Fibroblast of peridontal ligament (primary cell): ENCODE results near the gene EFCC1.

ENCODE experiments used
- DNase-seq: peaks from one replicate; pipeline ENCODE4 v3.0.0-alpha.2; 2010; ENCODE audit errors: extremely low read depth

The EFCC1 gene

DNA sequence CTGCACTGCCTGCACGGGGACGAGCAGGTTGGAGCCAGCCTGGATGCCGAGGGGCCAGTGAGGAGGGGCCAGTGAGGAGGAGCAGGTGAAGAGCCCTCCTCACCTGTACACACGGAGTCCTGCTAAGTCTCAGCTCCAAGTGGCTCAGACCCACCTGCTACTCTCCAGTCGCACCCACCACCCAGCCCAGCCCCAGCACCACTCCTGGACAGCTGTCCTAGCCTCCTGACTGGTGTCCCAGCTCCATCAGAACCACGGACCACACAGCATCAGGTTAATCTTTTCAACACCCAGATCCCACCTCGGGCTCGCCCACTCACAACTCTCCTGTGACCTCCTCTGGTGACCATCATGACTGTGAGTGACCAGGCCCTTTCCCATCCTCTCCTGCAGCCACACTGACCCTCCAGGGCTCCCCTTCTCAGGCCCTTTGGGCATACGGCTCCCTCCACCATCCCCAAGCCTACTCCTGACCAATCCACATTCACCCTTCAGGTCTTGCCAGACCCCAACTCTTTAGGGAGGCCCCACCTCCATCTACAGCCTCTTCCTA, 13.8 kb downstream of the EFCC1 start:
- no peak for DNase-seq

DNA sequence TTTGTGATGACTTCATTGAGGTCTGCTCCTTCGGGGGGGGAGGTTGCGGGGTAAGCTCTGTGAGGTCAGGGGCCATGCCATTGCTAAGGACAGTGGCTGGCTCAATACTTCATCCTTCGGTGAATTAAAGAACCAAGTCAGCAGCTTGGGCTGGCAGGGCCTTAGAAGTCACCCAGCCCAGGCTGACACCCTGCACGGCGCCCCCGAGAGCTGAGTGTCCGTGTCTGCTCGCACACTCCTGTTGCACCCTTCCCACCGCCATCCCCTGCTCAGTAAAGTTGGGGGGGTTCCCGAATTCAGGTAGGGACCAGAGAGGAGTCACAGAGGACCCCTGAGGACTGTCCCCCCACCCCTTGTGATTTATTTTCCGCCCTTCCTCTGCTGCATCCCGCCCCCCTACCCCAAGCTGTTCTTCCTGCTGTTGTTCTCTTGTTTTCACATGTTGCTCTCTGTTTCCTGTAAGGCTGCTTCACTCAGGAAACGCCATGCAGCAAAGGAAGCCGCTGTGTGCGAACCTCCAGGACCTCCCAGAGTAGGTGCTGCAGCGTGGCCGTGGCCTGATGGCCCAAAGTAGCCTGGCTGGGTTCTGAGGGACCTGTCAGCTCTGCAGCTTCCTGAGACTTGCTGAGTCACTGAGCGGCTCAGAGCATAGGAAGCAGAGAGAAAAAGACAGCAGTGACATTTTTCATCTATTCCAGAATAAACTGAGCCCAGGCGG, 14.4 kb downstream of the EFCC1 start:
- no peak for DNase-seq

DNA sequence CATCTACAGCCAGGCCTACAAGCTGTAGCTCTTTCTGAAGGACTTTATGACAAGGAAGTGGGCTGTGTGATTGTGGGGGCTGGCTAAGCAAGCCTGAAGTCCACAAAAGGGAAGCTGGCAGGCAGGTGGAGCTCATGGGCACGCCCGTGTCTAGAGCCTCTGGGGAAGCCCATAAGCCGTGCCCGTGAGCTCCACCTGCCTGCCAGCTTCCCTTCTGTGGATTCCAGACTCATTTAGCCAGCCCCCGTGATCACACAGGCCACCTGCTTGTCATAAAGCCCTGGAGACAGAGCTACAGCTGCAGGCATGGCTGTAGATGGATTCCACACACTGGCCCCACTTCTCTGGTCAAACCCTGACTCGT, 15.2 kb downstream of the EFCC1 start:
- no peak for DNase-seq

DNA sequence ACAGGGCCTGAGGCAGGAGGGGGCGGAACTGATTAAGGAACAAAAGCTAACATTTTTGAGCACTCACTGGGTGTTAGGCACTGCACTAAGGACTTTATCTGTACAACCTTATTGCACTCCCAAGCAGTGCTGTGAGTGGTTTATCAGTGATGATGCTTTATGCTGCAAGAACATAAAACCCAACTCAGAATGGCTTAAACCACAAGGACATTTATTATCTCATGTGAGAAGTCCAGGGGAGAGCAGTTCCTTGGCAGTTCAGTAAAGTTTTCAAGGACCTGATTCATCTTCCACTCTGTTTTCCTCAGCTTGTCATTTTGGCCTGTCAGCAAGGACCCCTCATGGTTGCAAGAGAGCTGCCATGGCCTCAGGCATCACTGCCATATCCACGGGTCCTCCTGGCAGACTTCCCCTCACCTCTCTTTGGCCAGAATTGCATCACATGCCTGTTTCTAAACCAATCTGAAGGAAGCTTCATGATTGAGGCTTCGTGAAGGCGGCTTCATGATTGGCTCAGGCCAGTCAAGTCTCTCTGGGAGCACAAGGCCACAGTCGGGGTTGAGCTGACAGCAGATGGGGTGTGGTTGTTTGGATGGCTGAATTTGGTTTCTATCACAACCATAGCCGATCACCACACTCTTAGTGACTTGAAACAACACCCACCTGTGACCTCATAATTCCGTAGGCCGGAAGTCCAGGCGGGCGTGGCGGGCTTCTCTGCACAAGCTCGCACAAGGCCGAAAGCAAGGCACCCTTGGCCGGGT, 15.8 kb downstream of the EFCC1 start:
- DNase-seq: no peak

DNA sequence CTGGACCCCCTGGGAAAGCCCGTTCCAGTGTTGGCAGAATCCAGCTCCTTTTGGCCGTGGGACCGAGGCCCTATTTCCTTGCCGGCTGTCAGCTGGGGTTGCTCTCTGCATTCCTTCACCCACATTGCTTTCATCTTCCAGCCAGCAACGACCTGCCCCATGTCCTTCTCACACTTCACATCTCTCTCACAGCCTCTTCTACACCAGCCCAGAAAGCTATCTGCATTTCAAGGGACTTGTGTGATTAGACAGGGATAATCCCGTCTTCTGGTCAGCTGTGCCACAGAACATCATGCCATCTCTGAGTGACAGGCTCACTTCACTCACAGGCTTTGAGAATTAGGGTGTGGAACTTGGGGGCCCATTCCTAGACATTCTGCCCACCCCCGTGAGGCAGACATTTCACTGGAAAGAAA, 16.4 kb downstream of the EFCC1 start:
- no peak for DNase-seq

DNA sequence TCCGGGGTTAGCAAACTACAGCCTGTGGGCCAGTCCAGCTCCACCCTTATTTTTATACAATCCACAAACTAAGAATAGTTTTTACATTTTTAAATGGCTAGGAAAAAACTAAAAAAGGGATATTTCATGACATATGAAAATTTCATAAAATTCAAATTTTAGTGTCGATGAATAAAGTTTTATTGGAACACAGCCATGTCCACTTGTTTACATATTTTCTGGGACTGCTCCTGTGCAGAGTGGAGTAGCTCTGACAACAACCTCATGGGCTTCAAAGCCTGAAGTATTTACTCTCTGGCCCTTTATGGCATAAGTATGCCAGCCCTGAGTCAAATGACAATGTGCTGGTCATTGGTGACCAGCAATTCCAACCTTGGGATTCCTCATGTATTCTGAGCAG, 17.2 kb downstream of the EFCC1 start:
- no peak for DNase-seq

DNA sequence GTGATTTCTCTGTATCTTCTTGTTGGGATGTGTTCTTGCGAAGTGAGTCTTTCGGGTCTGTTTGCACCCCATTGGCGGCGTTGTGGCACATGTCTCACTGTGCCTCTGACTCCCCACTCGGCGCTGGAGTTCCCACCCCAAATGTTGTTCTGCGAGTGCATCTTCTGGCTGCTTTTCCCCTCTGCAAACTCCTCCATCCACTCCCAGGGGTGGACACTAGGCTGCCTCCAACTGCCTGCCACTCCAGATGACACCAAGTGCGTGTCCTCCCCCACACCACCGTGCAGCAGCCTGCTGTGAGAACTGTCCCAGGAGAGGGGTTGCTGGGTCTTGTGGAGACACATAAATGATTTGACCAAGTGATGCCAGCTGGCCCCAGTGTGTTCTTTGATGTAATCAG, 17.6 kb downstream of the EFCC1 start:
- no peak for DNase-seq

DNA sequence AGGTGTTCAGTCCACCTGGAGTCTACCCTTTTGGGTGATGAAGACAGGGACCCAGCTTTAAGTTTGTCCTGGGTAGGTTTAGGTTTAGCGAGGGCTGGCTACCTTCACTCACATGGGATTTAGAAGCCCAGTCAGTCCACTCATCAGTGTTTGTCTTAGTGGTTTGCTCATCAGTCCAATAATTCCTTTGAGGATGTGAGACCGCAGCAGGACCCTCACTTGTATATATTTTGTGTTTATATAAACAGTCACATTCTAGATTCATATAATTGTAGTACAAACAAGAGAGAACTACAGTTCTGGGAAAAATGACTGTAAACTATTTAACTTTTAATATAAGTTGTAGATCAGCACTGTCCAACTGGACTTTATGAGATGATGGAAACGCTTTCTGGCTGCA, 18.2 kb downstream of the EFCC1 start:
- no peak for DNase-seq

DNA sequence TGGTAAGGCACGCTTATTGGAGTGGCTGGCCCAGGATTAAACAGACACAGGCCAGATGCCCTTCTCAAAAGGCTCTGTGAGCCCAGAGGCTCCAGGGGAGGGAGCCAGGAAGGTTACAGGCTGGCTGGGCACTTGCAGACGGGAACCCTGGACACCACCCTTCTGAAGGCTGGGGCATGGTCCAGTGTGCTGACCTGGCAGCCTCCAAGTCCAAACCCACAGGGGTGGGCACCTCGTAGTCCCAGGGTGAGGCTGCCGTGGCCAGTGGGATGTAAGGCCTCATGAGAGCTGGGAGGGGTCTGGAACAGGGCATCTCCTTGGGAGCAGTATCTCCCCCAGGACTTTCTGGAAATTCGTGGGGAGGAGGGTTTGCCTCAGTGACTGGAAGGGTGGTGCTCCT, 19.6 kb downstream of the EFCC1 start:
- DNase-seq: no peak

DNA sequence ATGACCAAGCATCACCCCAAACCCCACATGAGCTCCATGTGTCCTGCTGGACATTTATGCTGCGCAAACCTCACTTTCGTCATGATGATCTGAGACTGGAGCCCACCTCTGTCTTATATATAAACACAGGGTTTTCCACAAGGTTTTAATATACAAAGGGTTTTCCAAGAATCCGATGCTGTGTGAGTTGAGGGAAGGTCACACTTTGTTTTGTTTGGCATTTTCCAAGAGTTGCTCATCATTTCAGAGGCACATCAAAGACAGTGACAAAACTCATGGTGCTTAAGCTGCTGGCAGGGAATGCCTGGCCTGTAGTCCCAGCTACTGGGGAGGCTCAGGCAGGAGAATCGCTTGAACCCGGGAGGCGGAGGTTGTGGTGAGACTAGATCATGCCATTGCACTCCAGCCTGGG, 20.0 kb downstream of the EFCC1 start:
- DNase-seq: peak; percentile 10

DNA sequence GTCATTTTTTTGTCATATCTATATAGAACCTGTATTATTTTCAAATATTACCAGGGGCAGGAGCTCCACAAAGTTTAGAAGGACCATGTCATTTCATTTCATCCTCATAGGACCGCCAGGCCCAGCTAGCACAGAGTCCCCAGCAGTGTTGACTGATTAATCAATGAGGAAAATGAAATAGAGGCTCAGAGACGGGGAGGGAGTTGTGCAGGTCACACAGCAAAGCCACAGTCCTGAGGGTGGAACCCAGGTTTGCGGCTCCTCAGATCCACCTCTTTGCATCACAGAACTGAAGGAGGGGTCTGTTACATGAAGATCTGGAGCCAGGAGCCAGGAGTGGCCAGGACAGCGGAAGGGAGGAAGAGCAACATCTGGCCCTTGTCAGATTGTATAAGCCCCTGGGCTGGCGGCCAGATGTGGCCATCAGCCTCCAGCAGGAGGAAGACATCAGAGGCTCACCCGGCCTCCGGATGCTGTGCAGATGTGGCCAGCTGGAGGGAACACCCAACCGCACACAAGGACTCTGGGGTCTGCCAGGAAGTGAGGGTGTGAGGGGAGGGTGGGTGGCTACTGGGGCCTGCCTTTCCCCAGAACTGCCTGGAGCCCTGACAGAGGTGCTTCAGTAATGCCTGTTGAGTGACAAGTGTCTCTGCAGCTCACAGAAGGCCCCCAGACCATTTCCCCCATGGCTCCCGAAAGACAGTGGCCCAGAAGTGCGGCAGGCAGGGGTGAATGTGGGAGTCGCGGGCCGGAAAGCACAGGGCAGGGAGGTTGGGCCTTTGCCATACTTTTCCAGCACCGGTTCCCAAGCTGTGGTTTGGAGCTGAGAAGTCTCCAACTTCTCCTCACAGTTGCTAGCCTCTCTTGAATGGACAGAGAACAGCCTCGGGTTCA, 21.3 kb downstream of the EFCC1 start:
- DNase-seq: no peak

DNA sequence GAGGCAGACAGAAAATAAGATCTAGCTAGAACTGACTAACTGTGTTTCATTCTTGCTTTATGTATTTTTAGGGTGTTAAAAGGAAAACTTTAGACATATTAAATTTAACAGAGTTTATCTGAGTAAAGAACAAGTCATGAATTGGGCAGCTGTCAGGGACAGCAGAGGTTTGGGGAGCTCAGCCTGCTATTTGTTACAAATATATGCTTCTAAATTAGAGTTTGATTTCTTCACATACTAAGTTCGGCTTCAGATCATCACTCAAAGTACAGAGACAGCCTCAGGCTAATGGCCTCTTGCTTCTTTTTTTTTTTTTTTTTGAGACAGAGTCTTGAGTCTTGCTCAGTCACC, 21.9 kb downstream of the EFCC1 start:
- no peak for DNase-seq

DNA sequence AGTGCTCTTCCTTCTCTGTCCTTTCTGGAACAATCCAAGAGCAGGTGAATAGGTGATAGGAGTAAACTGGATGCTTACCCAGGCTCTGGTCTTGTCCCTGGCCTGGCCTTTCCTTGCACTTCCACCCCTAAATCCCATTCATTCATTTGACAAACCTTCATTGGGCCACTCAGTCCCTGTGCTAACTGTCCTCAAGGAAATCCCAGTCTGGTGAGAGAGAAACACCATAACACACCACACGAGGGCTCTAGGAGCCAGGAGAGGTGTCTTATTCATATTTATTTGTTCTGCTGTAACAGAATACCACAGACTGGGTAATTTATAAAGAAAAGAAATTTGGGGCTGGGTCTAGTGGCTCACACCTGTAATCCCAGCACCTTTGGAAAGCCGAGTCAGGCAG, 22.8 kb downstream of the EFCC1 start:
- peak; percentile 29 for DNase-seq

DNA sequence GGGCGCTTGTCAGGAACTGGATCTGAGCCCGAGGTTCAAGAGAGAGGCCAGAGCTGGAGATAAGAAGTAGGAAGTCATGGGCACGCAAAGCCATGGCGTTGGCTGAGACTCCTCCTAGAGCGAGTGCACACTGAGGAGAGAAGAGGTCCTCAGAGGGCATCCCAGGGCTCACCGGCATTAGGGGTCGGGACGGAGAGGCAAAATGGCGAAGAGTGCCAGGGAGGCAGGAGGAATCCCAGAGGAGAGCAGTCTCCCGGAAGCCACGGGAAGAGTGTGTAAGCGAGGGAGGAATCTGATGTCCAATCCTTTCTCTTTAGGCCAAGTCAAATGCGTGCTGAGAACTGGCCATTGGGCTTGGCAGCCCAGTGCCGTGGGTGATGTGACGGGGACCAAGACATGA, 24.0 kb downstream of the EFCC1 start:
- DNase-seq: no peak

DNA sequence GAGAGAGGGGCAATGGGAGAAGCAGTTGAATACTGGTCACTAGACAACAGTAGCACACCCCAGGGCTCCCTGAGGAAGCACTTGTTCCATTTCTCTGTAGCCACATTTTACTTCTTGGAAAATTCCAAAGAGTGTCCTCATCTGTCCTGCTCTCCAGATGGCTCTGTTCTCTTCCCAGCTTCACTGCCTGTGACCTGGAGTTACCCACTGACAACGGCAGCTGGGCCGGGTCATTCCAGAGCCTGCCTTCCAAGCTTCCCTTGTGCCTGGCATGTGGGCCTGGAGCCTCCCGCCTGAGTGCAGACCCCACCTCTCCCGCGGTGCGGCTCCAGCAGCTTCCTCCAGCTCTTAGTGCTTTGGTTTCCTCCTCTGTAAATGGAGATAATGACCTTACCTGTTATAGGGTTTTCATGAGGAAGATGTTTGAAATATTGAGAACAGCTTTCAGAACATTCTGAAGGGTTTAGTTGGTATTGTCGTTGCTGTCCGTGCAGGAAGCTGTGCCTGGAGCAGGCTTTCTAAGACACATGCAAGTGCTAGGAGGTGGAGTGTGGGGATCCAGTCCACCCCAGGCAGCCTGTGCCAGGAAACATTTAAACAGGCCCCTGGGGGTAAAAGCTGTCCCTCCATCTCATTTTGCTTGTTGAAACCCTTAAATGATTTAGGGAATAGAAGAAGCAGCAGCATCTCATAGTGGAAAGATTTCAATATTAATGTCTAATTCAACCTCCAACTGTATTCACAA, 24.8 kb downstream of the EFCC1 start:
- DNase-seq: no peak

DNA sequence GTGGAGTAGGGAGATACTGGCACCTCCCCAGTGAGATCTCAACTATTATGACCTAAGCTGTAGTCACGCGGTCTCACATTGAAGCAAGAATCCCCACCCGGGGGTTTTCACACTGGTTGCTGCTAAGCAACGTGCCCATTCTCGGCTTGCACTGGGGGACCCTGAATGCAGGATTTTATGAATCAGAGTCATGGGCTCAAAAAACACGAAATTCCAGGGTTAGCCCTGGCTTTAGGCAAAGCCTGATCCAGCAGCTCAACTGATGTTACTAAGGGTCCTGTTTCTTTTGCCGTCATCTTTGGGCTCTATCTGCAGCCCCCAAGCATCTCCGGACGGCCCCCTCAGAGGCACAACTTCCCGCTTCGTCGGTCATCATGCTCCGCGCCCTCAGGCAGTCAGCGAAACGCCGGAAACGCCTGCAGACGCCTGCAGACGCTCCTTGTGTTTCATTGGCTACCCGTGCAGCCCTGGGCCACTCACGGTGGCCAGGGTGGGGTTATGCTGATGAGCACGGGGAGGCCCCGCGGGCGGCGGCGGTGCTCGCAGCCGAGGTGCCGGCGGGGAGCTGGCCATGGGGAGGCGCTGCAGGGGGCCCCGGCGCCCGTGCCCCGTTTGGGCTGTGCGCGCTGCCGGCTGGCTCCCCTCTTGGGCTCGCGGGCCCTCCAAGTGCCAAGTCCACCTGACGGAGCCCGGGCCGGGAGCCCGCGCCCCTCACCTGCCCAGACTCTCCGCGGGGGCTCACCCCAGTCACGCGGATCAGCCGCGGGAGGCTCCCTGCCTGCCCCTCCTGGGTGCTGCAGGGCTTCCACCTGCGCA, 25.8 kb downstream of the EFCC1 start:
- DNase-seq: peak; percentile 34

DNA sequence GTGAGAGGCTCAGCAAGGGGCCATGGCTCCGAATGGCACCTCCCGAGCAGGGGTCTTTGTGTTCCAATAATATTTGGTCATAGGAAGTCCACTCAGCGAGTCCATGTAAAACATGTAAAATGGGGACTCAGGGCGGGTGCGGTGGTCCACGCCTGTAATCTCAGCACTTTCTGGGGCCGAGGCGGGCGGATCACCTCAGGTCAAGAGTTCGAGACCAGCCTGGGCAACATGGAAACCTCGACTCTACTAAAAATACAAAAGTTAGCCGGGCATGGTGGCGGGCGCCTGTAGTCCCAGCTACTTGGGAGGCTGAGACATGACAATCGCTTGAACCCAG, 26.4 kb downstream of the EFCC1 start:
- DNase-seq: no peak

DNA sequence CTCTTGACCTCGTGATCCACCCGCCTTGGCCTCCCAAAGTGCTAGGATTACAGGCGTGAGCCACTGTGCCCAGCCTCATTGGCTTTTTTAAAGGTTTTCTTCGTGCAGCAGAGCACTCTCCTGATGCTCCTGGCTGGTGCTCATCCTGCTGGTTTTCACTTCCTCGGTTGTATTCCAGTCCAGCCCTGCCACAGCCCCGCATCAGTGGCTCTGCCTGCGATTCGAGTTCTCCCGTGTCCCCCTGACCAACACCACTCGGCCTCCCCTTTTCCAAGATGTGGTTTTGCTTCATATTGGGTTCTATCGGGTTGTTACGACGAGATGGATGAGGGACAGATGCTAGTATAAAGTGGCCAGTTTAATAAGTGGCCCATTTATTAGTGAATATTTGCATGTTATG, 27.8 kb downstream of the EFCC1 start:
- DNase-seq: no peak

DNA sequence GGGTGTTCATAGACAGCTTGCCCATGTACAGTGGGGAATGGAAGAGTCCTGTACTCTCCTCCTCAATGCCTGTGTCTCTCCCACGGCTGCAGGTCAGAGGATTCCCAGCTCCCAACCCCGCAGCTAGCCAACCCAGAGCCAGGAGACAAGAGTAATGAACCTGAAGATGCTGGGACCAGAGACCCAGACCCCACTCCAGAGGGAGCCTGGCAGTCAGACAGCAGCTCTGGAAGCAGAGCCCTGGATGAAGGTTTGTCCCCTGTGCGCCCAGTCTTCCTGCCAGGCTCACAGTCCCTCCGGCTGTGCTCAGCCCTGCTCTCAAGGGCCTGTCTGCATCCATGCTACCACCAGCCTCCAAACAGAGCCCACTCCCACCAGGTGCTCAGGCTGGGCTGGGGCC, 29.5 kb downstream of the EFCC1 start:
- DNase-seq: no peak

DNA sequence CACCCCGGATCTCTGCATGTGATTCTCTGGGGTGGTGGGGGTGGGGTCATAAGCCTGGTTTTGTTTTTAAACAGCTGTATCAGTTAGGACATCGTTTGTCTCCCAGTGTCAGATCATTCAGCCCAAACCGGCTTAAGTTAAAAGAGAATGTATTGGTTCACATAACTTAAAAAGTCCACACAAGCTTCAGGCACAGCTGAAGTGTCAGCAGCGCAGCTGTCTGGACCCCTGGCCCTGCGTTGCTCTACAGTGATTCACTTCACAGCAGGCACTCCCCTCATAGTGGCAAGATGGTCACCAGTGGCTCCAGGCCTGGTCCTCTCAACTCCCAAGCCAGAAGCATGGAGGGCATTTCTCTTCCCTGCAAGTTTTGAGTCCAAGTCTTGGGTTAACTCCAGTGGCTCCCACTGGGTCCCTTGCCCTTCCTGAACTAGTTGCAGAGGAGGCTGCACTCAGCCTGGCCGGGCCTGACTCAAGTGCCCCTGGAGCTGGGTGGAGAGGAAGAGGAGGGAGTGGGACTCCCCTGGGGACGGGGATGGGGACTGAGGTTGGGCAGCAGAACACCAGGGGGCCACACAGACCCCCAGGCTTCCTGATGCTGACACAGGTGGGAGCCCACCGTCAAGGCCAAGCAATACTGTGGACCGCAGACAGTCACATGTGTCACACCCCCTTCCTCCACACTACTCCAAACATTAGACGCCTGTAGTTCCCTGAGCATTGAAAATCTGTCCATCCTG, 30.5 kb downstream of the EFCC1 start:
- no peak for DNase-seq
